ENCODE data around the gene TMEM44.
A peak's percentile ranks its signal among the peaks of the same experiment; 100 is the strongest.
"Not testable (repeated sequence)": the region's sequence is repeated elsewhere in the genome, so short reads cannot be mapped to it uniquely, and the experiment has no call there.

Gene TMEM44

DNA sequence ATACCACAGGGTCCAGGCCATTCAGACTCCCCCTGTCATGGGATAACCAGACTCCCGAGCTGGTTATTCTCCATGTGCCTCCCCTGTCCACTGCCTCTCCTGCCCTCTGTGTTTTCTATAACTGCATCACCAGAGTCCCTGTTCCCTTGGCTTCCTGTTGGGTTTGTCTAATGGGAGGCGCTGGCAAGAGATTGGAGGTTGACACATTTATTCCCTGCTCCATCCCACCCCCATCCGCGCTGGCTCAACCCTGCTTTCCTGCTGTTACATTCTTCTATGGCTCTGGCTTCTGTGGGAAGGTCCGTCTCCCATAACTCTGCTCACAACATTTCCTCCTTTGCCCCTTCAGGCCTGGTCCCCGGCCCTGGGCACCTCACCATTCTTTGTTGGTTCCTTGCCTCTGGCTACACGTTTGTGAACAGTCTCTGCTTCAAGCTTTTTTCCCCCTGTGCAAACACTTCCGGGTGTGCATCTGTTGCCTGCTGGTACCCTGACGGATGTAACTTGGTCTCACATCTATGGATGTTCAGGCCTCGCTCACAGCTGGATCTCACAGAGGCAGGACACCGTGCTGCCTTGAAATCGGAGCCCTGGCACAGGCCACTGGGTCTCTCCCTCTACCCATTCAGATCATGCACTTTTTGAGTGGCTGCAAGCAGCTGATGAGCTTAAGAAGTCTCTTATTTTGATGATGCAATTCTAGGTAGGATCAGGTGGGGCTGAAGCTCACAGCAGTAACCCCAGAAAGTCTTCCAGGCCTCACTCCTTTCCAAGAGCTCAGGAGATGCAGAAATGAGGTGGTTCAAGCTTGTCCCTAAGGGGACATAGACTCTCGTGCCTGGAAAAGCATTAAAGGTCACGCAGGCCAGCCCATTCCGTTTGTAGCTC is 77.8 kb downstream of the TMEM44 start:
- DNase-seq (ENCODE audit: low spot score), result no peak

DNA sequence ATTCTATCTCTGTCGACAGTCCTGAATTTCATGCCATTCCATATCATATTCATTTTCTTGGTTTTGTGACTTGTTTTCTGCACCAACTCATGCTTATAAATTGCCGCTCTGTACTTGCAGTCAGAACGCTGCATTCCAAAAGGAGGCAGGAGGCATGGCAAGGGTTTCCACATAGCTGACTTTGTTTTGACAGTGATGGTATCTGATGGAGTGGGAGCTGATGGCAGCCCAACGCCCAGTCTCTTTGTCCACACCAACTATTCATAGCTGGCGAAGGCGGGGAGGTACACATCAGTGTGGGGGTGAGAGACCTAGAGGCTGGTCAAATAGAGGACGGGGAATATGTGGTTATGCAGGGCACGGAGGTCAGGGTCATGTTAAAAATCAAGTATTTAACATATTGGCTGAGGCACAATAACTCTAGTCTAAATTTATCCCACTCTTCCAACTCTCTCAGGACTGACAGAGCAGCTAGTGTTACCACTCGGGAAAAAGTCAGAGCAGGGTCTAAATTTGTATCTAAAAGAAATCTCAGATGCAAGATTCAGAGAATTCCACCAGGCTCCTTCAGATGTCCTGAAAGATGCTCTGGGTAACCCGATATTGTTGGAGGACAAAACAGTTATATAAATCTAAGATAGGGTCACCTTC is 78.6 kb downstream of the TMEM44 start:
- no peak for DNase-seq (ENCODE audit: low spot score)

DNA sequence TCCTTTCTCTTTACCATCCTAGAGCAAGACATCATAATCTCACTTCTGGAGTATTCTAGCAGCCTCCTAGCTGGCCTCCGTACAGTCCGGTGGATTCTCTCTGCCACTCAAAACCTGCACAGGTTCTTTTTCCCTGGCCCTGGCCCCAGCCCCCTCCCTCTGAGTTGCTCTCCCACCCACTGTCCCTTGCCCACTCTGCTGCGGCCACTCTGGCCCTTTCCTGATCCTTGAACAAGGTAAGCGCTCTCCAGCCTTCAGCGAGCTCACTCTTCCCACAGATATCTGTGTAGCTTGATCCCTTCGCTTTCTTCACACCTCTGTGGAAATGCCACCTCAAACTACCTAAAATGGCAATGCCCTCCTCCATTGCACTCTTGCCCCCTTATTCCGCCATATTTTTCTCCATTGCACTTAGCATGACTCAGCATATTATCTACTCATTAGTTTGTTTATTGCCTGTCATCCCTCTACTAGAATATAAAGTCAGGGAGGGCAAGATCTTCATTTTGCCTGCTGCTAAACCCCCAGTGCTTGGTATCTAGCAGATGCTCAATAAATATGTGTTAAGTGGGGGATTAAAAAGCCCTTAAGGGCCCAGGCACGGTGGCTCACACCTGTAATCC is 80.8 kb downstream of the TMEM44 start:
- no peak for DNase-seq (ENCODE audit: low spot score)

DNA sequence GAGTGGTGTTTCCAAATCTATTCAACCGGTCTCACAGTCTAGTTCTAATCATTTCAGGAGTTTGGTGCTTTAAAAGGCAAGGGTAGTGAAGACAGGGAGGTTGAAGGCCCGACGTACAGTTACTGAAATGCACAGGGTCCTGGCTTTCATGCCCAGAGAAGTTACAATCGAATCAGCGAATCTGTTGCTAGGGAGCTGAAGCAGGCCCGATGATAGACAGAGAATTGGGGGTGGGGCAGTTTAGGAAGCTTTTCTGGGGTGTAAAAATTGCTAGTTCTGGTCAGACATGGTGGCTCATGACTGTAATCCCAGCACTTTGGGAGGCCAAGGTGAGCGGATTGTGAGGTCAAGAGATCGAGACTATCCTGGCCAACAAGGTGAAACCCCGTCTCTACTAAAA is 83.4 kb downstream of the TMEM44 start:
- DNase-seq (ENCODE audit: low spot score), result no peak

DNA sequence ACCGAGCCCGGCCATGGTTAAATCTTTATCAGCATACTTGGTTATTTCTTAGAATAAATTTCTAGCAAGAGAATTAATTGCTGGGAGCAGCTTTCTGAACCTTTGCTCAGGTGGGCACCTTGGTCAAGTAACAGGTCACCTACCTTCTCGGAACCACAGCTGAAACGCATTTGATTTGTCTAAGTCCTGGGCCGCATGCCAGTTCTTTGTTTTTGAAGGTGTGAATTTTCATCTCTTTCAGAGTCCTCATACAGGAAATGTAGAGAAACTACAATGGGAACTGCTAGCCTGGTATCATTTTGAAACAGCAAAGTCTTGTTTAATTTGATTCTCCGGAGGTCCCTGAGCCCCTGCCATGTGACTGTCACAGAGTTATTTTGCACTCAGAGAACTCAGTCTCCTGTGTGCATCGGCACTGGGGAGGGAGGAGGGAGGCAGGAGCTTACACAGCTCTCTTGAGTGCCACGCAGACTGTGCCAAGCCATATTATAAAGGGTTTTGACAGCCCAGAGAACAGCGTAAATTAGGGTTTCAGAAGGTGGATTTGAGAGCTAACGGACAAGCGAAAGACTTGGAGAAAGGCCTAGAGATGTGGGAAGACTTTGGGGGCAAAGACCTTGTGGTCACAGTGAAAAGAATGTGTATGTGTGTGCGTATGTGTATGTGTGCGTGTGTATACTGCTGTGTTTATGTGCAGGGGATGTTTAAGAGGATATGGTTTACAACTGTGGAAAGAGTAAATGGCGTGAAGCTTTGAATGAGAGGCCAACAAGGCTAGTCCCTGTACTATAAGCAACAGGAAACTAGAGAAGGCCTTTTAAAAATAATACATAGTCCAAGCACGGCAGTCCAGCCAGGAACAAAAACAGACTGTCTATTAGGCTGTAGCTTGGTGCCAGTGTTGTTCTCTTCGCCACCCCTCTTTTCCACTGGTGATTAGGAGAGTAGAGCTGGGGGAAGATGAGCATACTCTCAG is 84.6 kb downstream of the TMEM44 start:
- DNase-seq (ENCODE audit: low spot score), result no peak

DNA sequence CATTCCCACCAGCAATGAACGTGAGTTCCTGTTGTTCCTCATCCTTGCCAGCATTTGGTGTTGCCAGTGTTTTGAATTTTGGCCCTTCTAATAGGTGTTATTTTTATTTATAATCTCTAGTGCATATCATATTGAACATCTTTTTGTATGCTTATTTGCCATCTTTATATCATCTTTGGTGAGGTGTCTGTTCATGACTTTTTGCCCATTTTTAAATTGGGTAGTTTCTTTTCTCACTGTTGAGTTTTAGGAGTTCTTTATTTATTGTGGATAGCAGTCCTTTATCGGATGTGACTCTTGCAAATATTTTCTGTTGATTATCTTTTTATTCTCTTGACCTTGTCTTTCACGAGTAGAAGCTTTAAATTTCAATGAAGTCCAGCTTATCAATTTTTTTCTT is 86.2 kb downstream of the TMEM44 start:
- no peak for DNase-seq (ENCODE audit: low spot score)

DNA sequence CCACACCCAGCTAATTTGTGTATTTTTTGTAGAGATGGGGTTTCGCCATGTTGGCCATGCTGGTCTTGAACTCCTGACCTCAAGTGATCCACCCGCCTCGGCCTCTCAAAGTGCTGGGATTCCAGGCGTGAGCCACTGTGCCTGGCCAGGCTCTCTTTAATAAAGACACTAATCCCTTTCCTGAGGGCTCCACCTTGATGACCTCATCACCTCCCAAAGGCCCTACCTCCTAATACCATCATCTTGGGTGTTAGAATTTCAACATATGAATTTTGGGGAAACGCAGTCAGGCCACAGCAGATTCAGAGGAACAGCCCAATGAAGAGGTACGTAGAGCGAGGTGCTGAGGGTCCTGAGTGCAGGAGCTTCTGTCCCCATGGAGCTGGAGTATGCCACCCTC is 87.7 kb downstream of the TMEM44 start:
- not testable (repeated sequence) for DNase-seq (ENCODE audit: low spot score)

DNA sequence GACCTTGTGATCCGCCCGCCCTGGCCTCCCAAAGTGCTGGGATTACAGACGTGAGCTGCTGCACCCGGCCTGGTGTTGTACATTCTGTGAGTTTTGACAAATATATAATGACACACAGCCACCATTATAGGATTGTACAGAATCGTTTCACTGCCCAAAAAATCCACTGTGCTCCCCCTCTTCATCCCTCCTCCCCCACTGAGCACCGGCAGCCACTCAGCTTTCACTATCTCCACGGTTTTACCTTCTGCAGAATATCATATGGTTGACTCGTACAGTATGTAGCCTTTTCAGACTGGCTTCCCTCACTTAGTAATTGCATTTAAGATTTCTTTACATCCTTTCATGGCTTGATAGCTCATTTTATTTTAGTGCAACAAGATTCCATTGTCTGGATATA is 89.7 kb downstream of the TMEM44 start:
- DNase-seq (ENCODE audit: low spot score), result no peak

DNA sequence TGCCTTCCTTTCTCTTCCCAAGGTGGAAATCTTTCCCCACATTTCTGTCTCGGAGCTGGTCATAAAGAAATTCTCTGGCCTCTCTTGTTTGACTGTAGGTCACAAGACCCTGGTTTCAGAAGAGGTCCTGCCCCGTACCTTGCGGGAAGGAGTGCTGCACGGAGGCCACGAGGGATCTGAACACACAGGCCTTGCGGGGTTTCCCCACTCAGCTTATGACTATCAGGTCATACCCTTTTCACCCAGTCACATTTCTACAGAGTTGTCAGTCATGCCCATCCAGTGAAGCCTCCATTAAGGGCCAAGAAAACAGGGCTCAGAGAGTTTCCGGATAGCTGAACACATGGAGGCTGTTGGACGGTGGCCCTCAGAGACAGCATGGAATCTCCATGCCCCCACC is 91.7 kb downstream of the TMEM44 start:
- DNase-seq (ENCODE audit: low spot score), result no peak

DNA sequence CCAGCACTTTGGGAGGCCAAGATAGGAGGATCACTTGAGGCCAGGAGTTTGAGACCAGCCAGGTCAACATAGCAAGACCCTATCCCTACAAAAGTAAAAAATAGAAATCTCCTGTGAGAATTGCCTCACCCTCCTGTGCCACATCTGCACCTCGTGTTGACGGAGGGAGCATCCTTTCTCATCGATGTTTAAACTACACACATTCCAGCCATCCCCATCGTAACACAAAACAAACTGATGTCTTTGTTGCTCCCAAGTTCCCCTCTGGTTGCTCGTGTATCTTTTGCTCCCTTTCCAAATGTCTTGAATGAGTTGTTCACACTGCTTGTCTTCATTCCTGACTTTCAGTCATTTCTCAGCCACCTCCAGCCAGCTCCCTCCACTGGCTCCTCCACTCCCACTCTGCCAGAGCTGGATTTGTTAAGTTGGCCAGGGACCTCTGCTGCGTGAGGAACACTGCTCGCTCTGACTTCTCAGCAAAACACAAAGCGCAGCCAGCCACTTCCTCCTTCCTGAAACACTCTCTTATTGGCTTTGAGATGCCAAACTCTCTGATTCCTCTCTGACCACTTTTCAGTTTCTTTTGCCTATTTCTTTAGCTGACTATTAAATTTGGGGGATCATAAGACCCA is 92.8 kb downstream of the TMEM44 start:
- peak; percentile 58 for DNase-seq (ENCODE audit: low spot score)

DNA sequence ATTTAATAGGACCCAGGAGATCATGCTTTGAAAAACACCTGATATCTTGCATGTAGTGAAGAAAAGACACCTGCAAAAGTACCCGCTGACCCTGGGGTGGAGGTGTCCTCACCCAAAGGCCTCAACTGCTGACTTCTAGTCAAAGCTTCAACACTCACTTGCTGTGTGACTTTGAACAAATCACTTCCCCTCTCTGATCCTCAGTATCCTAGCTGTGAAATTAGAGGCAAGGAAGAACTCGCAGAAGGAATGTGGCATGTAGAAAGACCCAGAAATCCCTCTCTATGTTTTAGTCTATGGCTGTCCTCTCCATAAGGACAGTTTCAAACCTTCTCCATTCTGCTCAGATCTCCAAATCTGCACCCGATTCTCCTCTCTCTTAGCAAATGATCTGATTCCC is 93.7 kb downstream of the TMEM44 start:
- no peak for DNase-seq (ENCODE audit: low spot score)

DNA sequence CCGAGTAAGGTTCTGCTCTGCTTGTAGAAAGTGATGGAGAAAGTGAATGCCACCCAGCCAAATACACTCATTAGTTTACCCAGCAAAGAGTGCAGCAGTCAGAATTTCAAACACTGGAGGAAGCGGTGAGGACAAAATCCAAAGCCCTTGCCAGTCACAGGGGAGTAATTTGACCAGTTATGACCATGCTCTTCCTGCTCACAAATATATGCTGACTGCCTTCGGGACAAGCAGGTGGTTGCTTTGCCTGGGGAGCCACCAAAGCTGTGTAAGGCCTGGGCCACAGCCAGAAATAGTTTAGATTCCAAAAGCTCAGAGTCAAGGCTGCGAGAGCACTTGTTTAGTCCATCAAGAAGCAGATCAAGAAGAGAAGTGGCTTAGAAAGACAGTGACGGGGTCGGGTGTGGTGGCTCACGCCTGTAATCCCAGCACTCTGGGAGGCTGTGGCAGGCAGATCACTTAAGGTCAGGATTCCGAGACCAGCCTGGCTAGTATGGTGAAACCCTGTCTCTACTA is 95.4 kb downstream of the TMEM44 start:
- no peak for DNase-seq (ENCODE audit: low spot score)

Measured in pons (tissue), 1 donor.